A549 treated with AZD9567 at 1 μM for 4 hours (cell line): ENCODE data around the gene OR5F1. TPM values are rescaled to one million over a fixed set of nuclear protein-coding genes. Genes with fewer than 3 reads are reported as not detected.

Experiments used
- total RNA-seq: library from RNA; stranded (reverse); fragments of 200-300 nt; extraction: Qiagen RNA extraction; gene quantifications from 5 replicates; pipeline ENCODE4 v1.2.3, GENCODE V29; 2022; ENCODE audit not compliant: insufficient read depth

The OR5F1 gene
- total RNA-seq: not detected in 5 replicates

DNA sequence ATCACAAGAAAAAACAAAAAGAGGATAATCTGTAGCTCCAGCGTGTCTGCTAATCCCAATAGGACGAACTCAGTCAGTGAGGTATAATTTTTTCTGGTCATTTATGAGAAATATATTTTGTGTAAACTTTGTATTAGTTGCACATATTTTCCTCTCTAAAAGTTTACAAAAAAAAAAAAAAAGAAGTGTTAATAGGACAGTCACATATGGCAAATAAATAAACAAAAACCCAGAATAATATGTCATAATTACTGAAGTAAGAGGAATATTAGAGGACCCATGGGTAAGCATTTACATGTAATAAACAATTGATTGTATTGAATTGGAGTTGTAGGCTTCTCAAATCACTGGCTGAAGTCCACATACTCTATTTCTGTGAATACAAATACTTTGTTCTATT, at the start of gene OR5F1:
TSS of gene OR5F1 (minus strand) at position 101 of the 400 bp plus-strand sequence. CDS start at position 101, 0 bp downstream.

DNA sequence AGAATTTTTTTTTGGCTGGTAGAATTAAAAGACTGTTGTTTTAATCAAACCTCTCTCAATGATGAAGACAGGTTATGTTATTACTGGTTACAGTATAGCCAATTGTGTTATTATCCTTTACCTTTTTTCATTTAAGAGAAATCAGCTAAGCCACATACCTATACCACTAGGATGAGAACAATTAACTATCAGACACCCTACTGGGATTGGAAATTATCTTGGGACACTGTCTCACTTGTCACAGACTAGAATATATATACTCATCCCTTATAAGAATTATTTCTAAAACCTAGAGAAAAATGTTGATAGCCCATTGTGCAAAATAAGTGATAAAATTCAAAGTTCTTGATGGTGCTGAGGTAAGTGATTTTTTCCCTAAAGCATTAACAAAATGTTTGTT, 32.9 kb upstream of the OR5F1 start, which contains the start of gene OR5AS1:
TSS of gene OR5AS1 (plus strand) at position 301 of the 400 bp plus-strand sequence. CDS start 2,765 bp downstream, outside the sequence.

DNA sequence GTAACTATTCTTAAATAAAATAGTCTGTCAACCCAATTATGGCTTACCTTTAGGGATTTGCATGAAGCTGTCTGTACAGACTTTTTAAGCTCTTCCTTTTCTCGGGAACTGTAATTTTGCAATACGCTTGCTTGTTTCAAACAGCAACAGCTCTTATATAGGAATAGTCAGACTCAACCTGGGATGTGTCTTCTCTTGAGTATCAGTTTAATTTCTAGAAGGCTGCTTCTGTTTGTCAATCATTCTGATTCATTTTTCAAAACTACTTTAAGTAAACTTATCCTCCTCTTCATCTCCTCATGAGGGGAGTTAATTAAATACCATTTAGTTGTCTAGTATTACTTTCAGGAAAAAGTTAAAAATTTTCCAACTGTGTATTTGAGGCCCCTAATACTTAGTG, 24.6 kb downstream of the OR5F1 start, which contains the start of gene OR10AG1:
TSS of gene OR10AG1 (minus strand) at position 101 of the 400 bp plus-strand sequence. CDS start at position 63, 38 bp downstream.

Other genes with a start within 250 kb of the OR5F1 start
- gene OR5D13, start 221.2 kb downstream of the OR5F1 start, total RNA-seq: not detected in 5 replicates
- gene OR5D14, start 199.1 kb downstream of the OR5F1 start, total RNA-seq: not detected in 5 replicates
- not detected in 5 replicates for gene OR5L1, start 183.3 kb downstream of the OR5F1 start, total RNA-seq
- not detected in 5 replicates for gene OR5D18, start 175.0 kb downstream of the OR5F1 start, total RNA-seq
- not detected in 5 replicates for gene OR5L2, start 167.4 kb downstream of the OR5F1 start, total RNA-seq
- not detected in 5 replicates for gene OR5D16, start 155.9 kb downstream of the OR5F1 start, total RNA-seq
- not detected in 5 replicates for gene TRIM51, start 111.3 kb downstream of the OR5F1 start, total RNA-seq
- not detected in 5 replicates for gene OR5W2, start 80.0 kb downstream of the OR5F1 start, total RNA-seq
- gene OR5I1, start 58.2 kb downstream of the OR5F1 start, total RNA-seq: not detected in 5 replicates
- gene OR10AG1, start 24.7 kb downstream of the OR5F1 start, total RNA-seq: not detected in 5 replicates
- not detected in 5 replicates for gene OR5AS1, start 33.0 kb upstream of the OR5F1 start, total RNA-seq
- gene OR8I2, start 98.7 kb upstream of the OR5F1 start, total RNA-seq: not detected in 5 replicates
- not detected in 5 replicates for gene OR8H2, start 109.1 kb upstream of the OR5F1 start, total RNA-seq
- gene OR8H3, start 127.7 kb upstream of the OR5F1 start, total RNA-seq: not detected in 5 replicates
- not detected in 5 replicates for gene OR8J3, start 145.6 kb upstream of the OR5F1 start, total RNA-seq
- not detected in 5 replicates for gene OR8K5, start 165.7 kb upstream of the OR5F1 start, total RNA-seq
- not detected in 5 replicates for gene OR5J2, start 182.0 kb upstream of the OR5F1 start, total RNA-seq
- not detected in 5 replicates for gene OR5T2, start 239.6 kb upstream of the OR5F1 start, total RNA-seq